ENCODE measurements around the gene SUSD3.

DNA sequence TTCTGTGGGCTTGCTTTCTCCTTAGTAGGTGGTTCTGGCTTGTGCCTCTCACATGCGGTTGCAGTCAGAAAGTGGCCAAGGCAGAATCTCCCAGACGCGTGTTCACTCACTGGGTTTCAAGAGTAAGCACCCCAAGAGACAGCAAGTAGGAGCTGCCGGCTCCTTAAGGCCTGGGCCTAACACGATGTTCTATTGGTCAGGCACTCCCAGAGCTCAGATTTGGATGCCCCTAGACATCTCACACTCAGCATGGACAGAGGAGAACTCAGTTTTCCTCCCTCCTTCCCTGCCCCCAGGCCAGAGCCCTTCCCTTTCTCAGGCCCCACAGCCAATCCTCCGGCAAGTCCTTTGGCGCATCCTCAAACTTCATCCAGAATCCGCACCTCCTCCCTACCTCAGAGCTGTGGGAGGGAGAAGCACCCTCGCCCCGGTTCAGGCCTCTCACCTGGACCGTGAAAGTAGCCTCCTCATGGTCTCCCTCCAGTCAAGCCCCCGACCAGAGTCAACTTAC, 31.0 kb downstream of the SUSD3 start:
- TF ChIP-seq, protein P1, sequence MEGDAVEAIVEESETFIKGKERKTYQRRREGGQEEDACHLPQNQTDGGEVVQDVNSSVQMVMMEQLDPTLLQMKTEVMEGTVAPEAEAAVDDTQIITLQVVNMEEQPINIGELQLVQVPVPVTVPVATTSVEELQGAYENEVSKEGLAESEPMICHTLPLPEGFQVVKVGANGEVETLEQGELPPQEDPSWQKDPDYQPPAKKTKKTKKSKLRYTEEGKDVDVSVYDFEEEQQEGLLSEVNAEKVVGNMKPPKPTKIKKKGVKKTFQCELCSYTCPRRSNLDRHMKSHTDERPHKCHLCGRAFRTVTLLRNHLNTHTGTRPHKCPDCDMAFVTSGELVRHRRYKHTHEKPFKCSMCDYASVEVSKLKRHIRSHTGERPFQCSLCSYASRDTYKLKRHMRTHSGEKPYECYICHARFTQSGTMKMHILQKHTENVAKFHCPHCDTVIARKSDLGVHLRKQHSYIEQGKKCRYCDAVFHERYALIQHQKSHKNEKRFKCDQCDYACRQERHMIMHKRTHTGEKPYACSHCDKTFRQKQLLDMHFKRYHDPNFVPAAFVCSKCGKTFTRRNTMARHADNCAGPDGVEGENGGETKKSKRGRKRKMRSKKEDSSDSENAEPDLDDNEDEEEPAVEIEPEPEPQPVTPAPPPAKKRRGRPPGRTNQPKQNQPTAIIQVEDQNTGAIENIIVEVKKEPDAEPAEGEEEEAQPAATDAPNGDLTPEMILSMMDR (IDR thresholded peaks at IDR 0.05) = no peak
- no peak for TF ChIP-seq POLR2A (IDR thresholded peaks at IDR 0.05)
